Gastroesophageal sphincter (tissue), 4 donors: ENCODE measurements around the gene CLEC2A. TPM values are rescaled to one million over a fixed set of nuclear protein-coding genes. Genes with fewer than 3 reads are reported as not detected.

ENCODE experiments used
- ATAC-seq: fragments of 150-250 bp; one replicate; pipeline ENCODE4 v1.9.1; 2016; ENCODE audit warnings: mild to moderate bottlenecking, moderate library complexity
- H3K27ac ChIP-seq, 4 donors: fragments of 200-600 bp; sonication (generic) in 3 of 4; 1 replicate in 3 of 4; 2 replicates in 1 of 4; pipeline ENCODE4 v1.5.1; 2016 to 2019
- H3K27me3 ChIP-seq: fragments of 200-600 bp; sonication (generic); one replicate; pipeline ENCODE4 v1.5.1; 2019
- H3K36me3 ChIP-seq, 2 donors: fragments of 200-600 bp; sonication (generic); one replicate each; pipeline ENCODE4 v1.5.1; 2019; ENCODE audit warnings: control low read depth in 1 of 2
- H3K4me1 ChIP-seq, 3 donors: fragments of 200-600 bp; sonication (generic); 1 replicate in 2 of 3; 2 replicates in 1 of 3; pipeline ENCODE4 v1.5.1; 2016 to 2019; ENCODE audit warnings: control low read depth in 2 of 3
- H3K4me3 ChIP-seq, 2 donors: fragments of 200-600 bp; sonication (generic); one replicate each; pipeline ENCODE4 v1.5.1; 2019; ENCODE audit warnings: mild to moderate bottlenecking in 1 of 2, moderate library complexity in 1 of 2
- H3K9me3 ChIP-seq, 3 donors: fragments of 200-600 bp; sonication (generic); one replicate each; pipeline ENCODE4 v1.5.1; 2017 to 2019; ENCODE audit warnings: control low read depth in 2 of 3
- EP300 ChIP-seq: sonication (generic); formaldehyde crosslinking; IDR thresholded peaks from one replicate; pipeline ENCODE4 v1.6.1; 2017; ENCODE audit warnings: antibody characterized with exemption, mild to moderate bottlenecking
- POLR2A ChIP-seq, 2 donors: fragments of 450-650 bp; IDR thresholded peaks; one replicate each; pipeline ENCODE4 v1.6.1; 2017; ENCODE audit warnings: antibody characterized with exemption in 2 of 2, mild to moderate bottlenecking in 2 of 2, moderate library complexity in 1 of 2
- POLR2AphosphoS5 ChIP-seq: sonication (generic); formaldehyde crosslinking; IDR thresholded peaks from one replicate; pipeline ENCODE4 v1.6.1; 2017; ENCODE audit warnings: antibody characterized with exemption
- WGBS, 2 donors: methylation state at CpG; one replicate each; pipeline ENCODE4 v1.1.5; 2018; ENCODE audit warnings: low coverage in 1 of 2; 5-methylcytosine and 5-hydroxymethylcytosine counted together
- total RNA-seq, 4 donors: library from RNA; depleted of rRNA; stranded (reverse); fragments of >200 nt; gene quantifications; one replicate each; pipeline ENCODE4 v1.1.0, GENCODE V29; 2016
- TF ChIP-seq, protein P1 (sequence below), 4 experiments: fragments of 200-600 bp in 2 of 4; fragments of 450-650 bp in 2 of 4; sonication (generic) in 1 of 4; IDR thresholded peaks; one replicate each; pipeline ENCODE4 v1.5.1; 2017 to 2019; ENCODE audit warnings: antibody characterized with exemption in 4 of 4, mild to moderate bottlenecking in 2 of 4, moderate library complexity in 2 of 4

CLEC2A gene
- total RNA-seq, 4 donors from 2014 or later, result not detected

DNA sequence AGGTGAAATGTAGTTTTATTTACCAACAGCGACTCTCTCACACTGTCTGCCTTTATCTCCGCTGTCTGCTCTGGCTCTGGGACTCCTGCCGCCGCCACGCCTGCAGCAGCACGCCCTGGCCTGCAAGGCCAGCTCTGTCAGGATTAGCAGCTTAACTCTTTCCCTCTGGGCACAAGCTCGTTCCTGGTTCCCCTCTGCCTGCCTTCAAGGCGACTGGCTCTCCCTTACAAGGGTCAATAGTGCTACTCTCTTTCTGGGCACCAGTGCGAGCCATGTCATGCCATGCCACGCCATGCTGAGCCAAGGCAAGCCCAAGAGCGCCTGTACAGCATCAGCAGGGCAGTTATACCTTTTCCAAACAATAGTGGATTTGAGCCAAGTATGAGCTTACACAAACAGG is 59.4 kb downstream of the CLEC2A start:
- no peaks in the 10 kb centered on the region for H3K9me3 ChIP-seq
- no peaks in the 10 kb centered on the region for H3K36me3 ChIP-seq
- TF ChIP-seq POLR2A (IDR thresholded peaks at IDR 0.05) (no peak), POLR2AphosphoS5 (no peak), EP300 (no peak)
- TF ChIP-seq, protein P1, sequence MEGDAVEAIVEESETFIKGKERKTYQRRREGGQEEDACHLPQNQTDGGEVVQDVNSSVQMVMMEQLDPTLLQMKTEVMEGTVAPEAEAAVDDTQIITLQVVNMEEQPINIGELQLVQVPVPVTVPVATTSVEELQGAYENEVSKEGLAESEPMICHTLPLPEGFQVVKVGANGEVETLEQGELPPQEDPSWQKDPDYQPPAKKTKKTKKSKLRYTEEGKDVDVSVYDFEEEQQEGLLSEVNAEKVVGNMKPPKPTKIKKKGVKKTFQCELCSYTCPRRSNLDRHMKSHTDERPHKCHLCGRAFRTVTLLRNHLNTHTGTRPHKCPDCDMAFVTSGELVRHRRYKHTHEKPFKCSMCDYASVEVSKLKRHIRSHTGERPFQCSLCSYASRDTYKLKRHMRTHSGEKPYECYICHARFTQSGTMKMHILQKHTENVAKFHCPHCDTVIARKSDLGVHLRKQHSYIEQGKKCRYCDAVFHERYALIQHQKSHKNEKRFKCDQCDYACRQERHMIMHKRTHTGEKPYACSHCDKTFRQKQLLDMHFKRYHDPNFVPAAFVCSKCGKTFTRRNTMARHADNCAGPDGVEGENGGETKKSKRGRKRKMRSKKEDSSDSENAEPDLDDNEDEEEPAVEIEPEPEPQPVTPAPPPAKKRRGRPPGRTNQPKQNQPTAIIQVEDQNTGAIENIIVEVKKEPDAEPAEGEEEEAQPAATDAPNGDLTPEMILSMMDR (IDR thresholded peaks at IDR 0.05), result no peak
- no peak overlapping the region for H3K27ac ChIP-seq
- 65 to 90% methylated on average over 3 to 11 of the region's 11 CpGs for WGBS, 2 donors
- H3K4me1 ChIP-seq, result no peaks in the 10 kb centered on the region
- H3K27me3 ChIP-seq, result no peaks in the 10 kb centered on the region
- no peak overlapping the region for H3K4me3 ChIP-seq
- no peak for ATAC-seq

DNA sequence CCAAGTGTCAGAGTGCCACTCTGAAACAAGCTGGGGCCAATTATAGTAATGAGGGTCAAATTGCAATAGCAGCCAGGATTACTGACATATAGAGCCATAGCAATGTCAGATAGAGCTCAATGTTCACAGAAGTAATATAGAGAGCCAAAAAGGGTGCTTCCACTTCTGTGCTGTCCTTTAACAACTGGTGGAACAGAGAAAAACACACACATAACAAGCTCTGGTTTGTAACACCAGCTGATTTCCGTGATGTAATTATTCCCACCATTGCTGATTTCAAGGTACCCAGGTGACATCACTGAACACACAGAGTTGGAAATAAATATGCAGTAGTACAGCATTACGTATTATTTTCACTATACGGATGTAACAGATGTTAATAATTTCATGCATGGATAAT is 60.0 kb downstream of the CLEC2A start:
- no peaks in the 10 kb centered on the region for H3K27me3 ChIP-seq
- H3K36me3 ChIP-seq, result no peaks in the 10 kb centered on the region
- ATAC-seq, result no peak
- H3K4me1 ChIP-seq, result no peaks in the 10 kb centered on the region
- H3K27ac ChIP-seq, result no peak overlapping the region
- H3K4me3 ChIP-seq, result no peak overlapping the region
- TF ChIP-seq, protein P1 (IDR thresholded peaks at IDR 0.05), result no peak
- no peak for TF ChIP-seq POLR2AphosphoS5
- TF ChIP-seq EP300, result no peak
- TF ChIP-seq POLR2A (IDR thresholded peaks at IDR 0.05), result no peak
- 89 to 95% methylated on average over 3 of the region's 3 CpGs for WGBS, 2 donors
- no peaks in the 10 kb centered on the region for H3K9me3 ChIP-seq

DNA sequence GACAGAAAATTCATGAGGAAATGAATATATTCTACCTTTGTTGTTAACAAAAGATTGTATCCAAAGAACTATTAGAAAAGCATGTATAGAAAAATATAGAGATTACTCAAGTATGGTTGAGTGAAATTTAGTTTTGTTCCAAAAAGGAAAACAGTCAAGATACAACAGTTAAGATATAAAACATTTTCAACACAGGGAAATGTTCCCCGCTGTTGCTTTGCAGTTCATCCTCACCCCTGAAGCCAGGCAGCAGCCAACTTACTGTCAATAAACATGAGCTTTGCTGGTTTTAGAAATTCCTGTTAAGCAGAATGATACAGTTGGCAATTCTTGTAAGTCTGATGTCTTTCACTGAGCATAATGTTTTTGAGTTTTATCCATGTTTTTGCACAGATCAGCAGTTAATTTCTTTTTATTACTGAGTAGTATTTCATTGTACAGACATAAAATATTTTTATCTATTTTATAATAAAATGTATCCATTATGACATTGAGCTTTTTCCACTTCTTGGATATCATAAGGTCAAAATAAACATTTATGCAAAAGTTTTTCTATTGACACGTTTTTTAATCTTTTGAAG is 61.8 kb downstream of the CLEC2A start:
- whole genome bisulfite sequencing, 2 donors, result 57 to 66% methylated on average over 2 of the region's 2 CpGs
- no peaks in the 10 kb centered on the region for H3K36me3 ChIP-seq
- ATAC-seq, result no peak
- H3K27ac ChIP-seq, result peak overlapping the region; percentile 52 to 76 (median 74)
- H3K9me3 ChIP-seq, result no peaks in the 10 kb centered on the region
- TF ChIP-seq EP300 (no peak), POLR2A (IDR thresholded peaks at IDR 0.05) (no peak), POLR2AphosphoS5 (no peak)
- TF ChIP-seq, protein P1 (IDR thresholded peaks at IDR 0.05), result no peak
- H3K27me3 ChIP-seq, result no peaks in the 10 kb centered on the region
- H3K4me3 ChIP-seq, result peak overlapping the region; percentile 42 to 64
- no peaks in the 10 kb centered on the region for H3K4me1 ChIP-seq

DNA sequence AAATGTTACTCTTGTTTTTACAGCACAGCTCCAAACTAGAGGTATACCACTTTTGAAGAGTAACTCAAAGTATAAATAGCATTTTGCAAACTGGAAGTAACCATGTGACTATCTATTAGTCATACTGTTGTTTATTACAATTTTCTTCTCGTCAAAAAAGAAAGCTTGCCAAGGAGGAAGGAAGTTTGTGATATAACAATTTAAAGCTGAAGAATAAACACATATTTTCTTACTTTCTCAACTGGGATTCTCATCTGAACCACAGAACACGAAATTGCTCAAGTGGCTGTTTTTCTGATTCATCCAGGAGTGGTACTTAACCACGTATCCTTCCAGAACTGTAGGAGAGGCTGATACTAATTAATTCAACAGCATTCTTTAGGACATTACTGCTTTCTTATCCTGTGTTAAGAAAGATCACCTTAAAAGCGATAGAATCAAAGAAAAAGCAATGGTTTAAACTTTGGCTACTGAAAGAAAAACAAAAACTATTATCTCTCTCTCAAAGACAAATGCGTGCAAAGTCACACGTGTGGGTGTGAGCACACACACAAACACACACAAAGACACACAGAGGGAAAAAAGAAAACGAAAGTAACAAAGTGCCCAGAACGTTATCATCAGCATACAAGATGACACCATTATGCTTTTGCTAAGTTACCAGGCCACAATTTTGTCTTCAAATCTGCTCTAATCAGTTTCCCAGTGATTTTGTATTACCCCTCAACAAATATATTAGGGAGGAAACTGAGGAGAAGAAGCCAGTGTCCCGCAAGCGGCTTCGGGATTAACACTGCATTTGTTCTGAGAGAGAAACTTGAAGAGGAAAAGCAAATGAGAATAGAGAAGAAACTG is 62.6 kb downstream of the CLEC2A start, which contains the start of gene CLEC2B:
TSS of gene CLEC2B (minus strand) at position 48 of the 855 bp plus-strand sequence.
- peak within 1 kb of the TSS; percentile 52 to 76 (median 74) for H3K27ac ChIP-seq
- ATAC-seq, result peak; percentile 78
- no peaks in the 10 kb centered on the region for H3K9me3 ChIP-seq
- no peaks in the 10 kb centered on the region for H3K4me1 ChIP-seq
- no peaks in the 10 kb centered on the region for H3K36me3 ChIP-seq
- TF ChIP-seq, protein P1 (IDR thresholded peaks at IDR 0.05), result no peak
- TF ChIP-seq POLR2A (IDR thresholded peaks at IDR 0.05) (no peak), POLR2AphosphoS5 (peak; percentile 51), EP300 (no peak)
- no peaks in the 10 kb centered on the region for H3K27me3 ChIP-seq
- peak within 1 kb of the TSS; percentile 42 to 64 for H3K4me3 ChIP-seq
- WGBS, 2 donors, result 13 to 15% methylated on average over 8 to 11 of the region's 11 CpGs
